Bronchial epithelial cell (primary cell): Measurements from ENCODE around the gene ABLIM2. TPM values are rescaled to one million over a fixed set of nuclear protein-coding genes. Genes with fewer than 3 reads are reported as not detected.

ENCODE experiments used
- DNase-seq: peaks from one replicate; pipeline ENCODE4 v3.0.0-alpha.2; 2010; ENCODE audit warnings: low read depth
- FAIRE-seq: peaks from 2 replicates; lab custom pipeline; 2011; peaks lifted over from hg19 to GRCh38; lab: Jason Lieb, UNC
- H3K27me3 ChIP-seq: 2 replicates; pipeline ENCODE4 v1.5.1; 2011; ENCODE audit warnings: low read length; ENCODE audit not compliant: control insufficient read depth, insufficient read depth
- H3K36me3 ChIP-seq: 2 replicates; pipeline ENCODE4 v1.5.1; 2011; ENCODE audit warnings: low read length; ENCODE audit not compliant: control insufficient read depth, insufficient read depth
- H3K4me3 ChIP-seq: 2 replicates; pipeline ENCODE4 v1.5.1; 2011; ENCODE audit warnings: mild to moderate bottlenecking, low read depth, low read length, control low read depth
- total RNA-seq: library from RNA; depleted of rRNA; stranded (reverse); fragments of >200 nt; gene quantifications from 2 replicates; pipeline ENCODE4 v1.2.1, GENCODE V29; 2014
- TF ChIP-seq, protein P1 (sequence below): IDR thresholded peaks from 2 replicates; pipeline ENCODE4 v1.5.1; 2011; ENCODE audit warnings: mild to moderate bottlenecking, moderate library complexity, low read length, control low read depth, inconsistent platforms; ENCODE audit not compliant: insufficient read depth, severe bottlenecking

The ABLIM2 gene
- total RNA-seq, 1 donor from 2014 or later, result 1.1 TPM

DNA sequence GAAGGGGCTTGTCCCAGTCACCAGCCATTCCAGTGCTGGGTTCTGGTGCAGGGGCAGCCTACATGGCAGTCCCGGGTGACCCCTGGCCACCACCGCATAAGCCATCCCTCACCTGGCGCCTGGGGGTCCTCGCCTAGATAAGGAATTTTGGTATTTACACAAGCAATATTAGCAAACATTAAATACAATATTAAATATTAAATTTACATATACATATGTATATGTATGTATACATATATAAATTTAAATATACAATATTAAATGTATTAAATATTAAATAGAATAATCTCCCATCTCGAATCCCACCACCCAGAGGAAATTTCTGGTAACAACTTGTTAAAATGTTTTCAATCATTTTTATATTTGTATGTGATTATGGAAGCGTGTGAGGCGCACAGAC, 114.4 kb downstream of the ABLIM2 start:
- no peak for DNase-seq
- no peaks in the 10 kb centered on the region for H3K27me3 ChIP-seq
- no peak overlapping the region for H3K4me3 ChIP-seq
- no peaks in the 10 kb centered on the region for H3K36me3 ChIP-seq
- no peak for FAIRE-seq
- TF ChIP-seq, protein P1, sequence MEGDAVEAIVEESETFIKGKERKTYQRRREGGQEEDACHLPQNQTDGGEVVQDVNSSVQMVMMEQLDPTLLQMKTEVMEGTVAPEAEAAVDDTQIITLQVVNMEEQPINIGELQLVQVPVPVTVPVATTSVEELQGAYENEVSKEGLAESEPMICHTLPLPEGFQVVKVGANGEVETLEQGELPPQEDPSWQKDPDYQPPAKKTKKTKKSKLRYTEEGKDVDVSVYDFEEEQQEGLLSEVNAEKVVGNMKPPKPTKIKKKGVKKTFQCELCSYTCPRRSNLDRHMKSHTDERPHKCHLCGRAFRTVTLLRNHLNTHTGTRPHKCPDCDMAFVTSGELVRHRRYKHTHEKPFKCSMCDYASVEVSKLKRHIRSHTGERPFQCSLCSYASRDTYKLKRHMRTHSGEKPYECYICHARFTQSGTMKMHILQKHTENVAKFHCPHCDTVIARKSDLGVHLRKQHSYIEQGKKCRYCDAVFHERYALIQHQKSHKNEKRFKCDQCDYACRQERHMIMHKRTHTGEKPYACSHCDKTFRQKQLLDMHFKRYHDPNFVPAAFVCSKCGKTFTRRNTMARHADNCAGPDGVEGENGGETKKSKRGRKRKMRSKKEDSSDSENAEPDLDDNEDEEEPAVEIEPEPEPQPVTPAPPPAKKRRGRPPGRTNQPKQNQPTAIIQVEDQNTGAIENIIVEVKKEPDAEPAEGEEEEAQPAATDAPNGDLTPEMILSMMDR, result no peak

DNA sequence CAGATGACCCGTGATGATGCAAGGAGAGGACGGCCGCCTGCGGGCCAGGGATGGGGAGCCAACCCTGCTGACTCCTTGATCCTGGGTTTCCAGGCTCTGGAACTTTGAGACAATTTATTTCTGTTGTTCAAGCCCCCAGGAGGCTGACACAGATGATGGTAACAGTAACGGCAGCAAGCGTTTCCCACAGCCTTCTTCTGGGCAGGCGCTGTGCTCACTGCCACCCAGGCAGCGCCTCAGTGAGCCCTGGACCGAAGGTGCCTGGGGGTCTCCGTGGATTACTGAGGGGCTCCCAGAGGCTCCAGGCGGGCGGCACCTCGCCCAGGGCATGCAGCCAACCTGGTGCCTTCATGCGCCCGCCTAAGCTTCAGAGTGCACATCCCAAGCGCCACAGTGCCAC, 115.0 kb downstream of the ABLIM2 start:
- H3K4me3 ChIP-seq, result no peak overlapping the region
- DNase-seq, result no peak
- TF ChIP-seq, protein P1, result no peak
- FAIRE-seq, result no peak
- H3K27me3 ChIP-seq, result peaks cover 3% of the 10 kb centered on the region
- no peaks in the 10 kb centered on the region for H3K36me3 ChIP-seq

DNA sequence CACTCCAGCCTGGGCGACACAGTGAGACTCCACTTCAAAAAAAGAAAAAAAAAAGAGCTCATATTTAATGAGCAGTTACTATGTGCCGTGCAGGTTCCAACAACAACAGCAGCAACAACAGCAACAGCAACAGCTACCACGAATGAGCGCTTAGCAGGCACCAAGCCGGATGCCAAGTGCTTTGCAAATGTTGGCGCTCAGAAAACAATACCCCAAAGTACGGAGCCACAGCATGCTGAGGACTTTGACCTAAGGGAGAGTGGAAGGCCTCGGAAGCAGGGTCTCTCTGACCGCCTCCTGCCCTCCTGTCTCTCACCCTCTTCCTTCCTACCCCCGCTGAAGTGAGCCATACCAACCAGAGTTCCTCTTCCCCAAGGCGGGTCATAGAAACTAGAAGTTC, 116.7 kb downstream of the ABLIM2 start:
- peaks cover 8% of the 10 kb centered on the region for H3K27me3 ChIP-seq

DNA sequence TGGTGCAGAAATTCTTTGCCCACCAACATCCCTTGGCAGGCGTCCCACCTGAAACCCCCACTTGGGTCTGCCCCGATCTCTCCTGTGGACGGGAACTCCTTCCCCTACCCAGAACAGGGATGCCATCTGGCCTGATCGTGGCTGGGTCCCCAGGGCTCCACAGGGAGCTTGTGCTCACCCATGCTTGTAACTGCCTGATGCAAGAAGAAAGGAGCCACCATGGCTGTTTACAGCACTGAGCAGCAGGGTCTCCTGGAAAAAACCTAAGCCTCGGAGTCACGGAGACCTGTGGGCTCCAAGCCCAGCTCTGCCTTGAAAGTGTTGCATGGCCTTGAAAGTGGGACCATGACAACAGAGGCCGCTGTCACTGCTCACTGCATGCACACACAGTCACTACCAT, 117.4 kb downstream of the ABLIM2 start:
- FAIRE-seq, result no peak
- DNase-seq, result no peak
- H3K27me3 ChIP-seq, result peaks cover 8% of the 10 kb centered on the region
- no peak overlapping the region for H3K4me3 ChIP-seq
- TF ChIP-seq, protein P1, result no peak
- H3K36me3 ChIP-seq, result no peaks in the 10 kb centered on the region

More for the DNA sequence above, 116.7 kb downstream of the ABLIM2 start:
- no peaks in the 10 kb centered on the region for H3K36me3 ChIP-seq
- H3K4me3 ChIP-seq, result no peak overlapping the region
- no peak for FAIRE-seq
- TF ChIP-seq, protein P1, result no peak
- no peak for DNase-seq

DNA sequence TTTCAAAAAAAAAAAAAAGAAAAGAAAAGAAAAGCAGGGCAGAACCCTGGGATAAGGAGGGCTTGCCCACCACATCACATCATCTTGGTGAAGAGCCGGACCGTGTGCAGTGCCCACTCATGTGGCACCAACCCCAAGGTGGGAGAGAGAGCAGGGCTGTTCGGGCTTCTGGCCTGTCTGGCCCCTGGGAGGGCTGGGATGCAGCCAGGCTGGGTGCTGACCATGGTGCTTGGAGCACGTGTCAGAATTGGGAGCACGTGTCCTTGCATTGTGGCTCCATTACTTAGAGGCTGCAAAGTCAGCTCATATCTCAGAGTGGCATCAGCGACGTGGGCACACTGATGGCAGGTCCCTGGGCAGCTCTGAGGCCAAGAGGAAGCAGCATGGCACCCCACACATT, 118.0 kb downstream of the ABLIM2 start:
- Histone ChIP-seq H3K4me3 (no peak overlapping the region), H3K27me3 (peaks cover 8% of the 10 kb centered on the region), H3K36me3 (no peaks in the 10 kb centered on the region)
- DNase-seq, result no peak
- FAIRE-seq, result no peak
- TF ChIP-seq, protein P1, result no peak

DNA sequence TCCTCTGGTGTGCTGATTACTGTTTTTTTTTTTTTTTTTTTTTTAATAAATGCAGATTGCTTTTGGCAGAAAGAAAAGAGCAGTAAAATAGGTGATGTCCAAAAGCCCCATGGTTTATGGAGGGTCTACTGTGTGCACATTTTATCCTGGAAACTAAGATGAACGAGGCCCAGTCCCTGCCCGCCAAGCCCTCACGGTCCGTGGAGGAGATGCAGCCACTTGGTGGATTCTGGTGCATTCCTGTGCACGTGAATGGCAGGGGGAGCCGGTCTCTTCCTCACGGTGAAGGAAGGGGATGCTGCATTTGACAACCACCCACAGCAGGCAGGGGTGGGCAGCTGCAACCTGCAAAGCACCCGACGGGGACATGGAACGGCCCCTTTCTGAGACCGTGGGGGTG, 118.8 kb downstream of the ABLIM2 start:
- H3K27me3 ChIP-seq, result peaks cover 8% of the 10 kb centered on the region
- FAIRE-seq (no peak), DNase-seq (no peak)
- TF ChIP-seq, protein P1, result no peak
- H3K36me3 ChIP-seq, result no peaks in the 10 kb centered on the region
- H3K4me3 ChIP-seq, result no peak overlapping the region
